ENCODE measurements around the gene RNU1-3. TPM values are rescaled to one million over a fixed set of nuclear protein-coding genes. Genes with fewer than 3 reads are reported as not detected.

The RNU1-3 gene
- total and polyA plus RNA-seq, 2 of the 13 experiments (the other 11 are each of a cell fraction or from before 2014, with no cell fraction given) = under 0.01 to 11,018 TPM

GRCh38 chr1:16631248-16632043 lies 35.3 kb downstream of the RNU1-3 start (continued):
- TF ChIP-seq DMTF1 (CRISPR knock-in tag; IDR thresholded peaks at IDR 0.05) (no peak), ZNF225 (CRISPR knock-in tag; IDR thresholded peaks at IDR 0.05) (no peak), ZBTB33 (CRISPR knock-in tag; IDR thresholded peaks at IDR 0.05) (no peak), KDM3A (CRISPR knock-in tag; IDR thresholded peaks at IDR 0.05; ENCODE audit: low read depth) (no peak), TSC22D2 (CRISPR knock-in tag; IDR thresholded peaks at IDR 0.05; ENCODE audit: borderline replicate concordance) (no peak), NRL (CRISPR knock-in tag; IDR thresholded peaks at IDR 0.05; ENCODE audit: borderline replicate concordance) (peak; percentile 50; the same call in 1 of the 2 replicates), ZNF224 (CRISPR knock-in tag; IDR thresholded peaks at IDR 0.05) (0 out of 2 replicates have a peak, but pooled peaks have one; percentile 34), MXD3 (CRISPR knock-in tag; IDR thresholded peaks at IDR 0.05) (0 out of 2 replicates have a peak, but pooled peaks have one; percentile 18), ZFY (CRISPR knock-in tag; IDR thresholded peaks at IDR 0.05) (no peak), ZNF160 (CRISPR knock-in tag; IDR thresholded peaks at IDR 0.05) (no peak), POLR2G (IDR thresholded peaks at IDR 0.05; ENCODE audit: low read depth, low read length) (peak; percentile 42; the same call in 1 of the 2 replicates), CEBPG (CRISPR knock-in tag; IDR thresholded peaks at IDR 0.05) (no peak), HES4 (CRISPR knock-in tag; IDR thresholded peaks at IDR 0.05; ENCODE audit: borderline replicate concordance) (no peak), ARNT2 (CRISPR knock-in tag; IDR thresholded peaks at IDR 0.05; ENCODE audit: low read depth) (no peak), SAP130 (CRISPR knock-in tag; IDR thresholded peaks at IDR 0.05; ENCODE audit: low read depth) (no peak), DNMT1 (CRISPR knock-in tag; IDR thresholded peaks at IDR 0.05) (no peak), FLYWCH1 (CRISPR knock-in tag; IDR thresholded peaks at IDR 0.05) (no peak), ZNF362 (CRISPR knock-in tag; IDR thresholded peaks at IDR 0.05; ENCODE audit: borderline replicate concordance) (peak; percentile 27; the same call in 1 of the 2 replicates), MTF2 (CRISPR knock-in tag; IDR thresholded peaks at IDR 0.05; ENCODE audit: borderline replicate concordance) (no peak), ZNF773 (CRISPR knock-in tag; IDR thresholded peaks at IDR 0.05; ENCODE audit: borderline replicate concordance) (no peak), XBP1 (CRISPR knock-in tag; IDR thresholded peaks at IDR 0.05) (no peak), ZNF569 (CRISPR knock-in tag; IDR thresholded peaks at IDR 0.05; ENCODE audit: borderline replicate concordance) (no peak), GABPB1 (CRISPR knock-in tag; IDR thresholded peaks at IDR 0.05) (peak; percentile 28; the same call in 1 of the 2 replicates), NCOR1 (IDR thresholded peaks at IDR 0.05; ENCODE audit: borderline replicate concordance, low read length) (no peak)

All from HepG2 (cell line).